Bronchial epithelial cell (primary cell): Measurements from ENCODE around the gene SPRING1. TPM values are rescaled to one million over a fixed set of nuclear protein-coding genes. Genes with fewer than 3 reads are reported as not detected.
"Not testable (repeated sequence)": the region's sequence is repeated elsewhere in the genome, so short reads cannot be mapped to it uniquely, and the experiment has no call there.

Experiments
- DNase-seq: peaks from one replicate; pipeline ENCODE4 v3.0.0-alpha.2; 2010; ENCODE audit warnings: low read depth
- FAIRE-seq: peaks from 2 replicates; lab custom pipeline; 2011; peaks lifted over from hg19 to GRCh38; lab: Jason Lieb, UNC
- H3K27me3 ChIP-seq: 2 replicates; pipeline ENCODE4 v1.5.1; 2011; ENCODE audit warnings: low read length; ENCODE audit not compliant: control insufficient read depth, insufficient read depth
- H3K36me3 ChIP-seq: 2 replicates; pipeline ENCODE4 v1.5.1; 2011; ENCODE audit warnings: low read length; ENCODE audit not compliant: control insufficient read depth, insufficient read depth
- H3K4me3 ChIP-seq: 2 replicates; pipeline ENCODE4 v1.5.1; 2011; ENCODE audit warnings: mild to moderate bottlenecking, low read depth, low read length, control low read depth
- CTCF ChIP-seq: IDR thresholded peaks from 2 replicates; pipeline ENCODE4 v1.5.1; 2011; ENCODE audit warnings: mild to moderate bottlenecking, moderate library complexity, low read length, control low read depth, inconsistent platforms; ENCODE audit not compliant: insufficient read depth, severe bottlenecking
- total RNA-seq: library from RNA; depleted of rRNA; stranded (reverse); fragments of >200 nt; gene quantifications from 2 replicates; pipeline ENCODE4 v1.2.1, GENCODE V29; 2014

The SPRING1 gene
- total RNA-seq, 1 donor from 2014 or later: 29.7 TPM

GRCh38 chr12:116749884-116750283 is 12.0 kb upstream of the SPRING1 start:
- FAIRE-seq (no peak), DNase-seq (no peak)
- H3K36me3 ChIP-seq: no peaks in the 10 kb centered on the region
- no peaks in the 10 kb centered on the region for H3K27me3 ChIP-seq
- H3K4me3 ChIP-seq: no peak overlapping the region
- no peak for TF ChIP-seq CTCF

GRCh38 chr12:116745554-116745953 is 7.7 kb upstream of the SPRING1 start:
- FAIRE-seq (no peak), DNase-seq (no peak)
- H3K36me3 ChIP-seq: no peaks in the 10 kb centered on the region
- H3K4me3 ChIP-seq: no peak overlapping the region
- no peaks in the 10 kb centered on the region for H3K27me3 ChIP-seq
- TF ChIP-seq CTCF: no peak

GRCh38 chr12:116744766-116745165 is 6.9 kb upstream of the SPRING1 start:
- no peak overlapping the region for H3K4me3 ChIP-seq
- no peaks in the 10 kb centered on the region for H3K36me3 ChIP-seq
- H3K27me3 ChIP-seq: no peaks in the 10 kb centered on the region
- TF ChIP-seq CTCF: no peak
- DNase-seq (no peak), FAIRE-seq (no peak)

DNA sequence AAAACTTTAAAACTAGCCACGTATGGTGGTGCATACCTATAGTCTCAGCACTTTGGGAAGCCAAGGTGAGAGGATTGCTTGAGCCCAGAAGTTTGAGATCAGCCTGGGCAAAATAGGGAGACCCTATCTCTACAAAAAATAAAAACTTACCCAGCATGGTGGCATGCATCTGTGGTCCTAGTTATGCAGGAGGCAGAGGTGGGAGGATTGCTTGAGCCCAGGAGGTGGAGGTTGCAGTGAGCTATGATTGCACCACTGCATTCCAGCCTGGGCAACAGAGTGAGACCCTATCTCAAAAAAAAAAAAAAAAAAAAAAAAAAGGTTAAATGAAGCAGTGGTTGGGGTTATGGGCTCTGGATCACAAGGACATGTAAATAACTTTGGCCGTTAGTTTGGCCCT is 4.9 kb upstream of the SPRING1 start:
- not testable (repeated sequence) for DNase-seq, H3K36me3 ChIP-seq, H3K27me3 ChIP-seq, H3K4me3 ChIP-seq, FAIRE-seq

GRCh38 chr12:116739381-116739887 is 1.6 kb upstream of the SPRING1 start:
- no peak for TF ChIP-seq CTCF
- no peaks in the 10 kb centered on the region for H3K27me3 ChIP-seq
- peaks cover 7% of the 10 kb centered on the region for H3K36me3 ChIP-seq
- H3K4me3 ChIP-seq: no peak overlapping the region
- no peak for DNase-seq
- no peak for FAIRE-seq

DNA sequence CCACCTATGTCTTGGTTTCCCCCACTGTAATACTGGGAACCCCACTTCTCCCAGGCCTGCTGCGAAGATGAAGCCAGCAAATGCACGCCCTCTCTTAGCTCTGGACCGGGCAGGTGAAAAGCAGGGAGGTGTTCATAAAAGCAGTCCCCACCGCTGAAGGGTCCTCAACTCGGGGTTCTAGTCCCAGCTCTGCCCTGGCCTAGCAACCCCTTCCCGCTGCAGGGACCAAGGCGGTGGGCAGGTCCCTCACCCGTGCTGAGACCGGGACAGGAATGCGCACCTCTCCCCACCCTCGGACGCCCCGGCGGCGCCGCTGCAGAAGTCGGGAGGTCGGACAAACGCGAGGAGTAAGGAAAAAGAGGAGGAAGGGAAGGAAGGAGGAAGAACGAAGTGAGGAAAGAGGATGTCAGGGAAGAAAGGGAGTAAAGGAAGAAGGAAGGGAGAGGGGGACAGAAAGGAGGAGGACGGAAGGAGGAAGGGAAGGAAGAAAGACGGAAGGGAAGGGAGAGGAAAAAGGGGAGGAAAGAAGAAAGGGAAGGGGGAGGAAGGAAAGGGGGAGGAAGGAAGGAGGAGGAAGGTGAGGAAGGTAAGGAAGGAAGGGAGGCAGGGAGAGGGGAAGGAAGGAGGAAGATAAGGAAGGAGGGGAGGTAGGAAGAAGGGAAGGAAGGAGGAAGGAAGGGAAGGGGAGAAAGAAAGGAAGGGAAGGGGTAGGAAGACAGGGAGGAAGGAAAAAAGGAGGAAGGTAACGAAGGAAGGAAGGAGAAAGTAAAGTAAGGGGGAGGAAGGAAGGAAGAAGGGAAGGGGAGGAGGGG is 701 bp downstream of the SPRING1 start:
- TF ChIP-seq CTCF: no peak
- DNase-seq (no peak), FAIRE-seq (no peak)
- Histone ChIP-seq H3K4me3 (peak overlapping the region; percentile 91), H3K27me3 (no peaks in the 10 kb centered on the region), H3K36me3 (peaks cover 7% of the 10 kb centered on the region)
